Measurements from ENCODE around the gene GLI3. TPM values are rescaled to one million over a fixed set of nuclear protein-coding genes. Genes with fewer than 3 reads are reported as not detected.

Gene GLI3
- total RNA-seq, 2 experiments from 2014 or later: 0.12 TPM; not detected in 1

DNA sequence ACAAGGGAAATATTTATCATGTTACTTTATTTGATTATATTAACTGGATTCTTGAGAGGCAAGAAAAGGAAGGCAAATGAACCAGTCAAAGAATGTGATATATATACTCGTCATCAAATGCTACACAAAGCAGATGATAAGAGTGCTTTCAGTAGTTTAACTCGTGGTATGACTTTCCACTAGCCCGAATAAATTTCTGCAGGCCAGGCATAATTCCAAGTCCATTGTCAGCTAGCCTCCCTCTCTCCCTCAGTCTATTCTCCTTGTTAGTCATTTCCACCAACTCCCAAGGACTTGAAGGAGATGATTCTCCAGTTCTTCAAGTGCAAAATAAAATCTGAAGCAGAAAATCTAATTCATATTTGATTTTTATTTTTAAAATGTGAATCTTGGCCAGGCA is 190.5 kb downstream of the GLI3 start:
- H3K4me3 Mint-ChIP-seq: no peak overlapping the region
- H3K27ac Mint-ChIP-seq: no peak overlapping the region
- no peaks in the 10 kb centered on the region for H3K27me3 Mint-ChIP-seq
- H3K9me3 Mint-ChIP-seq: no peaks in the 10 kb centered on the region
- no peaks in the 10 kb centered on the region for H3K36me3 Mint-ChIP-seq (ENCODE audit: low read depth)
- no peak for DNase-seq
- CTCF ChIA-PET: no interaction called here
- H3K4me1 Mint-ChIP-seq: no peaks in the 10 kb centered on the region
- POLR2A ChIA-PET: no interaction called here

DNA sequence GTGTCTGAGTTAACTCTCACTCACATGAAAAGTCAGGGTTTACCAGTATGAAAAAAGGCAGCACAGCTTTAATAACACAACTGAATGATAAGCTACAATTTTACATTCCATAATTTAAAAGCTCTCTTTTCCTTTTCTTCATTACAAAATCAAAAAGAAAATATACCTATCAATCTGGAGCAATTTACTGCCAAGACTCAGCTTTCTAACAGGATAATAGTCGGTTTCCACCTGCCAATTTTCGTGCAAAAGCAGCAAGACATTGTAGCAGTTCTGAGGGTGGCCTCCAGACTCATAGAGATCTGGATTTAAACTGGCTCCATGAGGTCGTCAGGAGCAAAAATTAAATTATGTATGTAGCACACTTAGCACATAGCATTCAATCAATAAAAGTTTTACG is 191.0 kb downstream of the GLI3 start:
- Mint-ChIP-seq H3K27me3 (no peaks in the 10 kb centered on the region), H3K9me3 (no peaks in the 10 kb centered on the region), H3K4me1 (no peaks in the 10 kb centered on the region), H3K36me3 (ENCODE audit: low read depth) (no peaks in the 10 kb centered on the region), H3K4me3 (no peak overlapping the region), H3K27ac (no peak overlapping the region)
- ChIA-PET CTCF (no interaction called here), POLR2A (no interaction called here)
- no peak for DNase-seq

DNA sequence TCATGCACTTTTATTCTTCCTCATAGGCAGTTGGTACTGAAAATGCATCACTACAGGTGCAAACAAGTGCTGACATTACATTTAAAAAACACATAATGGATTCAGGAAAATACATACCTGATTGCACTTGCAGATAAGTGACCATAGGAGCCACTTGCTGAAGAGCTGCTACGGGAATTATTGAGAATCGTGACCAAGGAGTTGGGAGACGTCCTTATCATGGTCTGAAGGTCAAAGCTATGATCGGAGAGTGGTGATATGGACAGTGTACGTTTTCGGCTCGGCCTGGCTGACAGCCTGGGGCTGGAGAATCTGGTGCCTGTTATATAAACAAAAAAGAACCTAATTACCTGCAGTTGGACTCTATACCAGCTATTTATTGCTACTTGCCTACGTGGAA is 197.1 kb downstream of the GLI3 start:
- Mint-ChIP-seq H3K9me3 (no peaks in the 10 kb centered on the region), H3K4me1 (no peaks in the 10 kb centered on the region), H3K27me3 (peaks cover 4% of the 10 kb centered on the region), H3K4me3 (no peak overlapping the region), H3K36me3 (ENCODE audit: low read depth) (no peaks in the 10 kb centered on the region), H3K27ac (no peak overlapping the region)
- CTCF ChIA-PET: no interaction called here
- DNase-seq: no peak
- POLR2A ChIA-PET: no interaction called here

DNA sequence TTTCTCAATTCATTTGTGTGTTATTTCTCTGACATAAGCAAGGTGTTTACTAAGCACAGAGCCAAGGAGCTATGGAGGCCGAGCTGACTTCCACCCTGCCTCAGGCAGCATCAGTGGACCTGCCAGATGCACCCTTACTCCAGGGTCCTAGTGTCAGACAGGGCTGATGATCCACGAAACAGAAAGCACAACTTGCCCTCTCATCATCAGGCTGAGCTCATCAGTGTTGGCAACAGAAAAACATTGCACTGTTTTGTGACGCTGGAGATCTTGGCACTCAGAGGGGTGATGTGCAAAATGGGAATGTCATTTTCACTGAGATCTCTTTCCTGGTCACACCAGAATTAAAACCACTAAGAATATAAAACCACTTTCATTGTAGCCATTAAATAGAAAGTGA is 201.8 kb downstream of the GLI3 start:
- CTCF ChIA-PET: interaction anchor here (0.8 kb wide), 1 partner anchor 10 kb away, joined by 3 read pairs; no protein-coding TSS in a partner anchor
- H3K9me3 Mint-ChIP-seq: no peaks in the 10 kb centered on the region

DNA sequence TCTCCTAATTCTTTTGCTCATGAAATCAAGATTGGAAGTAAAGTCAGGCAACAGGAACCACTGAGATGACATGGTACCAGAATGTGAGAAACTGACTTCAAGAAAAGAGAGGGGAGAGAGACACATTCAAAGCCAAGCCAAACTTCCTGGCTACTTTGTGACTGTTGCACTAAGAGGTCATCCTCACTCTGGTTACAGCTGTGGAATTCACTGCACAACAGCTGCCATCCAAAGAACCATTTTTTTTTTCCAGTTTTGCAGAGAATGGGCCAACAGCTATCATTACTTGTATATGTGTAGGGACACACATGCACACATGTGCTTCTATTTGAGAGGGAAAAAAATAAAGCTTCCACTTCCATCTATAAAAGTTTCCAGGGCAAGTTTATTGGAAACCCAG is 203.5 kb downstream of the GLI3 start:
- Mint-ChIP-seq H3K9me3 (no peaks in the 10 kb centered on the region), H3K27ac (no peak overlapping the region), H3K36me3 (ENCODE audit: low read depth) (no peaks in the 10 kb centered on the region), H3K4me1 (no peaks in the 10 kb centered on the region), H3K27me3 (peaks cover 2% of the 10 kb centered on the region), H3K4me3 (no peak overlapping the region)
- DNase-seq: no peak
- POLR2A ChIA-PET: no interaction called here
- CTCF ChIA-PET: no interaction called here

More for the DNA sequence above, 201.8 kb downstream of the GLI3 start:
- Mint-ChIP-seq H3K36me3 (ENCODE audit: low read depth) (no peaks in the 10 kb centered on the region), H3K4me3 (no peak overlapping the region), H3K27me3 (peaks cover 4% of the 10 kb centered on the region), H3K27ac (no peak overlapping the region), H3K4me1 (no peaks in the 10 kb centered on the region)
- POLR2A ChIA-PET: interaction anchor here (0.7 kb wide), 1 partner anchor 218 kb away, joined by 3 read pairs; no protein-coding TSS in a partner anchor
- DNase-seq: no peak

DNA sequence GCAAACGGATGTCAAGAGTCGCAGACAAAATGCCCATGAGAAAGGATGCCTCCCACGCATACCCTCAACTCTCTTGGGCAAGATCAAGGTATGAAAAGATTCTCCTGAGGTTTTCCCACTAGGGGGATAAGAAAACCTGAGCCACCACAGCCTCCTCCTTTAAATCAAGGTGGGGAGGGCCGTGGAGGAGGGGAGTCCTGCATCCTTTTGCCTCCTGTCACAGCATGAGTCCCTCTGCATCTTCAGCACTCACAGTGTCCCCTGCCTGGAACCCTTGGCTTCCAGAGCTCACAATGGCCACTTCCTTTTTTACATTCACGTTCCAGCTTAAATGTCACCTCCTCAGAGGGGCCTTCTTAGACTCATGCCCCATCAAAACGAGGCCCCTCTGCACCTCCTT is 207.6 kb downstream of the GLI3 start:
- no peak for DNase-seq
- CTCF ChIA-PET: no interaction called here
- H3K9me3 Mint-ChIP-seq: no peaks in the 10 kb centered on the region
- no peaks in the 10 kb centered on the region for H3K36me3 Mint-ChIP-seq (ENCODE audit: low read depth)
- POLR2A ChIA-PET: no interaction called here
- no peak overlapping the region for H3K4me3 Mint-ChIP-seq
- H3K27me3 Mint-ChIP-seq: no peaks in the 10 kb centered on the region
- H3K27ac Mint-ChIP-seq: no peak overlapping the region
- H3K4me1 Mint-ChIP-seq: no peaks in the 10 kb centered on the region

DNA sequence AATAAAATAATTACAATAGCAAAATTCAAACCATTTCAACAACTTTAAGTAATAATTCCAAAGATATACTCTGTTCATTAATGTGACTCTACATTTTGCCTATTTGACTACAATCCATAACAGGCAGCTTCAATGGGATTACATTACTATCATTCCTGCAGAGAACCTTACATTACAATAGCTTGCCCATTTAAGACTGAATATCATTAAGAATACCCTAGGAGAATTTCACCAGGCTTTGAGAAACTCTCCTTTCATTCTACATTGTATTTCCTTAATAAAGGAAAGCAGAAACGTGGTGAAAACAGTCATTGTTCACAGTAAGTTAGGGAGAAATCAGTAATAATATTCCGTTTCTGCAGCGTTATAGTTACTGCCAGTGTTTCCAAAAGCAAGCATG is 209.5 kb downstream of the GLI3 start:
- H3K27ac Mint-ChIP-seq: no peak overlapping the region
- CTCF ChIA-PET: no interaction called here
- no peaks in the 10 kb centered on the region for H3K27me3 Mint-ChIP-seq
- H3K4me1 Mint-ChIP-seq: no peaks in the 10 kb centered on the region
- H3K4me3 Mint-ChIP-seq: no peak overlapping the region
- H3K9me3 Mint-ChIP-seq: no peaks in the 10 kb centered on the region
- no peaks in the 10 kb centered on the region for H3K36me3 Mint-ChIP-seq (ENCODE audit: low read depth)
- POLR2A ChIA-PET: no interaction called here
- DNase-seq: no peak

DNA sequence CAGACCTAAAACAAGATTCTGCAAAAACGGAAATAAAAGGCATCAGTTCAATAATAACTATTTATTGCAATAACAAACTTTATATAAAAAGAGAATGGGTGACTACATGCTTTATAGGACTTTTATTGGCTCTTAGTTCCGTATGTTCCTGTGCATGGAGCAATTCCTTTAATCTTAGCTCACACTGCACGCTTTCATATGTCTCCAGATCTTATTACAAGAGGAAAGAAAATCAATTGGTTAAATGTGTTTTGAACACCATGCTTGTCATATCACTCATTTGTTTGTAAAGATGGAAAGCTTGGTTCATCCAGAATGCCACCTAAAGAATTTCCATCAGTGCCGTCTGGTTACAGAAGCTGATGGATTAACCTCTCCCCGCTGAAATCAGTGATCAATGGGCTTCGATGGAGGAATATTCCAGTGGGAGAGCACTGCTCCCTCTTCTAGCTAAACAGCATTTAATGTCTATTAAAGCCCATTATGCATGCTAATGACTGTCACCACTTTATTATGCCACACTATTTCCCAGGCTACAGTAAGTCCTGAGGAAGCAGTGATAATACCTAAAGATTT is 210.3 kb downstream of the GLI3 start:
- Mint-ChIP-seq H3K27ac (no peak overlapping the region), H3K4me3 (no peak overlapping the region), H3K27me3 (no peaks in the 10 kb centered on the region), H3K4me1 (no peaks in the 10 kb centered on the region), H3K9me3 (no peaks in the 10 kb centered on the region), H3K36me3 (ENCODE audit: low read depth) (no peaks in the 10 kb centered on the region)
- DNase-seq: no peak
- POLR2A ChIA-PET: no interaction called here
- CTCF ChIA-PET: interaction anchor here (0.5 kb wide), 1 partner anchor 804 kb away, joined by 3 read pairs; no protein-coding TSS in a partner anchor

DNA sequence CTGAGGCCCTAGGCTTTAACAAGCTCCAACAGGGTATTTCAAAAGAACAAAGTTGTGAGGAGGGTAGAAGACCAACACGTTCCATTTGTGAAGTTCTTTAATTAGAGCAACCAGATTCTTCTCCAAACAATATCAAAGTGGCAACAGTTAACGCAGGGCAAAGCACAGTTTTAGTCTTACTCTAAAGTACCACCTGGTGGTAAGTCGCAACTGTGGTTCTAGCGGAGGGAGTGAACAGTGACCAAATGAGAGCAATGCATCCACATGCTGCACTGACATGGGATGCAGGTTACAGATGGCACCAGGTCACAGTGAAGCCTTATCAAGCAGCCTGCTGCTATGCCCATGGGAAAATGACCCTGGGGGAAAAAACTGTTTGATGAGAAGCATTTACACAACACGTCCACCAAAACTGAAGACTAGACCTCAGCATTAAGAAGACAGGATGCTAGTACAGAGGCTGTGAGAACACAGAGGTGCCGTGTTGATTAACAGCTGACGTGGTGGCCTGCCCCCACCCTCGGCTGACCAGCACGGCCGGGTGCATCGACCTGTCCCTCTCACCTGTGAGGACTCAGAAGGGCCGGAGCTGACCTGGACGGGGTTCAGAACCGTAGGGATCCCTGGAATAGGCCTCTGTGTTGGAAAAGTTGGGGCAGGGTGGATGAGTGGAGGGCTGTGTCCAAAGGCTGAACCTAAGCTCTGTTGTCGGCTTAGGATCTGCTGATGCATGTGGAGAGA is 211.2 kb downstream of the GLI3 start:
- Mint-ChIP-seq H3K4me1 (no peaks in the 10 kb centered on the region), H3K36me3 (ENCODE audit: low read depth) (no peaks in the 10 kb centered on the region), H3K4me3 (no peak overlapping the region), H3K9me3 (no peaks in the 10 kb centered on the region), H3K27ac (no peak overlapping the region), H3K27me3 (no peaks in the 10 kb centered on the region)
- CTCF ChIA-PET: interaction anchor here (0.5 to 1.1 kb wide), 2 partner anchors 9 to 805 kb away, joined by 3 read pairs; no protein-coding TSS in a partner anchor
- no peak for DNase-seq
- POLR2A ChIA-PET: no interaction called here

DNA sequence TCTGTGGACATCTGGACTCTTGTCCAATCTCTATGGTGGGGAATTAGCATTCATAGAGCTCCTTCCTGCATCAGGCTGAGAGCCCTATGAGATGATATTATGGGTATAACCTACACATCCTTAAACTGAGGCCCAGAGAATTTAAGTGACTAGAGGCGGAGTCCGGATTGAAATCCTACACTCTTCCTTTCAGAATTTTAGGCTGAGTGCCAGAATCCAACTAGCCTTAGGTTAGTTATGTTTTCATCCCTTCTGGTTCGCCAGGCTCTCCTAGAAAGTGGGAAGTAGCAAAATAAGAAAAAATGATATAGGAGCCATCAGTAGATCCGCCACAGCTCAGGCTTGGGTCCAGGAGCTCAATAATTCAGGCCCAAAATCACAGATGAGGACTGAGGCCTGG is 212.5 kb downstream of the GLI3 start:
- Mint-ChIP-seq H3K27me3 (no peaks in the 10 kb centered on the region), H3K9me3 (no peaks in the 10 kb centered on the region), H3K4me3 (no peak overlapping the region), H3K4me1 (no peaks in the 10 kb centered on the region), H3K36me3 (ENCODE audit: low read depth) (no peaks in the 10 kb centered on the region), H3K27ac (no peak overlapping the region)
- CTCF ChIA-PET: no interaction called here
- no peak for DNase-seq
- POLR2A ChIA-PET: no interaction called here

DNA sequence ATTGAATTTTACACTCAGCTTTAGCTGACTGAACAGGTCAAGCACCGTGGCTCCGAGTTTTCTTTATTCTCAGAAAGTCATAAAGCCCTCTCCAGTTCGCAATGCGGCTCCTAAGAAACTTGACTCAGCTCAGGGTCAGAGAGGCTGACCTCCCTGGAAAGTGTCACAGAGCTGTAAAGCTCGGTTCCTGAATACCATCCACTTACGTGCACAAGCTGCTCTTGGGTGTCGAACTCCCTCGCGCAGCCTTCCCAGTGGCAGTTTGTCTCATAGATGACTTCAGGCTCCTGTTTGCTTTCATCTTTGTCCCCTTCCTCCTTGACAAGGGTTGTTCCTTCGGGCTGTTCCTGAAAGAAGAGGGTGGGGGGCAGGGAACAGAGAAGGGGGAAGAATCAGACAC is 213.7 kb downstream of the GLI3 start:
- Mint-ChIP-seq H3K4me3 (no peak overlapping the region), H3K27me3 (no peaks in the 10 kb centered on the region), H3K36me3 (ENCODE audit: low read depth) (no peaks in the 10 kb centered on the region), H3K27ac (no peak overlapping the region), H3K9me3 (no peaks in the 10 kb centered on the region), H3K4me1 (no peaks in the 10 kb centered on the region)
- POLR2A ChIA-PET: no interaction called here
- no peak for DNase-seq
- CTCF ChIA-PET: interaction anchor here (0.7 kb wide), 1 partner anchor 80 kb away, joined by 3 read pairs; no protein-coding TSS in a partner anchor

DNA sequence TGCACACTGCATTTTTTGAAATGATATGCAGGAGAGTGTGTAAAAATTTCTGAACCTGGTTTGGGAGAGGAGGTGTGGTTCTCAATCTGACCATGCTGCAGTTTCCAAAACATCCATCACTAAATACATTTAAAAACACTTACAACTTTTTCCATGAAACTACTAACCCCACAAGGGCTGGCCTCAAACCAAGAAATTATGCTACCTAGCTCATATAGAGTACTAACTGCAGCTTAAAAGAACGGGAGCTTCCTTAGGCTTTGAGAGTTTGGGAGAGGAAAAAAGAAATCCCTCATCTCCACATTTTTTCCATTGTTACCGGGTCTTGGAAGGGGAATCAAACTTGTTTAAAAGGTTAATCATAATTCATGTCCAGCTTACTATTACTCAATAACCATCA is 214.2 kb downstream of the GLI3 start:
- CTCF ChIA-PET: no interaction called here
- Mint-ChIP-seq H3K9me3 (no peaks in the 10 kb centered on the region), H3K4me1 (no peaks in the 10 kb centered on the region), H3K4me3 (no peak overlapping the region), H3K36me3 (ENCODE audit: low read depth) (no peaks in the 10 kb centered on the region), H3K27me3 (no peaks in the 10 kb centered on the region), H3K27ac (no peak overlapping the region)
- POLR2A ChIA-PET: no interaction called here
- no peak for DNase-seq

DNA sequence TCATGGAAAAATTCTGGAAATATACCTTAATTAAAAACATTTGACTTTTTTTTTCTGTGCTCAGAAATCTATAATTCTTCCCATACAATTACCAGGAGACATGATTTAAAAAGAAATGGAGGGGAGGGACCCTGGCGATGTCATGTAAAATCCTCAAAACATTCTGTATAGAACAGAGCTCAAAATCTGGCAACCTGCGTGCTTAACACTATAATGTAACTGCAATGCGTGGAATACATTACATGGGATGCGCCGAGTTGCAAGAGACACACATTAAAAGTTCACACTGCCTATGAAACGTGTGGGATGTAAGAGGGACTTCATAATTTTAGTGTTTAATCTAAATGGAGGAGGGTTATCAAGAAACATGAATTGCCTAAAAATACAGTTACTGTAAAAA is 215.0 kb downstream of the GLI3 start:
- H3K27me3 Mint-ChIP-seq: no peaks in the 10 kb centered on the region
- H3K27ac Mint-ChIP-seq: no peak overlapping the region
- ChIA-PET POLR2A (no interaction called here), CTCF (no interaction called here)
- H3K9me3 Mint-ChIP-seq: no peaks in the 10 kb centered on the region
- no peaks in the 10 kb centered on the region for H3K4me1 Mint-ChIP-seq
- no peak overlapping the region for H3K4me3 Mint-ChIP-seq
- no peak for DNase-seq
- H3K36me3 Mint-ChIP-seq (ENCODE audit: low read depth): no peaks in the 10 kb centered on the region

DNA sequence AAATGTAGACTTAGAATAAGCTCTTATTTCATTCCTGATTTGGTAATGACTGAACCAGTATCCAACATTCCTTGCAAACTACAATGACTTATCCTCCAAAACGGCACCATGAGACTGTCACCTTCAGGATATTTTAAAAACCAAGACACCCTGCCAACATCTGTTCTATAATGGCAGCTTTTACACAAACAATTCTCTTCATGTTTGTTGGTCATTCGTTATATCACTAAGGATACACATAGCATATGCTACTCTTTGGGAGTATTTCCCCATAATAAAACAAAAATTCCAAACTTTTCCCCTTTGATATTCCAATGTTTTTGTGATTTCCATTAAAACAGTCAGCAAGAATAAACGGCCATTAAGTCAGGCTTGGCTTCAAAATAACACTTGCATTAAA is 215.4 kb downstream of the GLI3 start:
- POLR2A ChIA-PET: no interaction called here
- H3K27me3 Mint-ChIP-seq: no peaks in the 10 kb centered on the region
- CTCF ChIA-PET: no interaction called here
- no peaks in the 10 kb centered on the region for H3K36me3 Mint-ChIP-seq (ENCODE audit: low read depth)
- H3K4me1 Mint-ChIP-seq: no peaks in the 10 kb centered on the region
- no peak for DNase-seq
- H3K4me3 Mint-ChIP-seq: no peak overlapping the region
- no peaks in the 10 kb centered on the region for H3K9me3 Mint-ChIP-seq
- no peak overlapping the region for H3K27ac Mint-ChIP-seq
